Activated CD4-positive, alpha-beta T cell treated with anti-CD3 and anti-CD28 coated beads for 36 hours (primary cell): ENCODE results near the gene CECR2. TPM values are rescaled to one million over a fixed set of nuclear protein-coding genes. Genes with fewer than 3 reads are reported as not detected.

ENCODE experiments used
- ATAC-seq: fragments of 200-7000 bp; cut with Tn5 transposase; one replicate; pipeline ENCODE4 v1.10.0; 2021; ENCODE audit warnings: mild to moderate bottlenecking, moderate library complexity
- CTCF ChIA-PET: fragments of 350-600 bp; sonication (Branson Sonifier 250); formaldehyde crosslinking; loops from one replicate; lab custom pipeline; 2021; ENCODE audit warnings: antibody characterized with exemption; lab: Charles Lee
- POLR2A ChIA-PET: fragments of 350-600 bp; sonication (Branson Sonifier 250); formaldehyde crosslinking; loops from one replicate; lab custom pipeline; 2021; ENCODE audit warnings: antibody characterized with exemption, inconsistent platforms; lab: Charles Lee
- DNase-seq: peaks from one replicate; pipeline ENCODE4 v3.0.0-alpha.2; 2020
- H3K27ac Mint-ChIP-seq: one replicate; pipeline ENCODE4 v1.8.0; 2021; ENCODE audit warnings: mixed read lengths
- H3K27me3 Mint-ChIP-seq: one replicate; pipeline ENCODE4 v1.8.0; 2021; ENCODE audit warnings: mixed read lengths
- H3K36me3 Mint-ChIP-seq: one replicate; pipeline ENCODE4 v1.8.0; 2021; ENCODE audit warnings: low read depth, mixed read lengths
- H3K4me1 Mint-ChIP-seq: one replicate; pipeline ENCODE4 v1.8.0; 2021; ENCODE audit warnings: mixed read lengths
- H3K4me3 Mint-ChIP-seq: one replicate; pipeline ENCODE4 v1.8.0; 2021; ENCODE audit warnings: mild to moderate bottlenecking, moderate library complexity, mixed read lengths
- H3K9me3 Mint-ChIP-seq: one replicate; pipeline ENCODE4 v1.8.0; 2021; ENCODE audit warnings: low read depth, mixed read lengths
- intact Hi-C, 2 experiments: fragments of 100-400 bp; cut with DNase I in 1 of 2; cut with micrococcal nuclease in 1 of 2; formaldehyde crosslinking; loops; one replicate each; pipeline versions ENCODE4 v1.14.2 to v1.15.1; 2022 to 2024; cut with DNase I, micrococcal nuclease
- total RNA-seq, 2 experiments: library from RNA; stranded (reverse); gene quantifications; one replicate each; pipeline ENCODE4 v1.2.3, GENCODE V29; 2021

CECR2 gene
- total RNA-seq, 2 experiments from 2014 or later = 0.18 TPM; not detected in 1

DNA sequence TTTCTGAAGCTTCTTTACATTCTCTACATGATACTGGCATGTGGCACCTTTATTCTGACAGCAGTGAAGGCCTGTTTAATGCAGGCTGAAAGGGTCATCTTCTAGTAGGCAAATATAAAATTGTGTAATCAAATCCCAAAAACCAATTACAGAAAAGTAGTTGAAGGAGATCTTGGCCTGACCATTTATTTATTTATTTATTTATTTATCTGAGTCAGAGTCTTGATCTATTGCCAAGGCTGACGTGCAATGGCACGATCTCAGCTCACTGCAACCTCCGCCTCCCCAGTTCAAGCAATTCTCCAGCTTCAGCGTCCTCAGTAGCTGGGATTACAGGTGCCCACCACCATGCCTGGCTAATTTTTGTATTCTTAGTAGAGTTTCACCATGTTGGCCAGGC is 22.7 kb upstream of the CECR2 start:
- H3K9me3 Mint-ChIP-seq = no peaks in the 10 kb centered on the region
- intact Hi-C loops = no loop called here
- no peak overlapping the region for H3K27ac Mint-ChIP-seq
- peaks cover 2% of the 10 kb centered on the region for H3K27me3 Mint-ChIP-seq
- POLR2A ChIA-PET = no interaction called here
- CTCF ChIA-PET = interaction anchor here (0.6 kb wide), 1 partner anchor 232 kb away, joined by 3 read pairs; no protein-coding TSS in a partner anchor
- DNase-seq (no peak), ATAC-seq (no peak)
- H3K4me1 Mint-ChIP-seq = no peaks in the 10 kb centered on the region
- H3K36me3 Mint-ChIP-seq = no peaks in the 10 kb centered on the region
- no peak overlapping the region for H3K4me3 Mint-ChIP-seq

DNA sequence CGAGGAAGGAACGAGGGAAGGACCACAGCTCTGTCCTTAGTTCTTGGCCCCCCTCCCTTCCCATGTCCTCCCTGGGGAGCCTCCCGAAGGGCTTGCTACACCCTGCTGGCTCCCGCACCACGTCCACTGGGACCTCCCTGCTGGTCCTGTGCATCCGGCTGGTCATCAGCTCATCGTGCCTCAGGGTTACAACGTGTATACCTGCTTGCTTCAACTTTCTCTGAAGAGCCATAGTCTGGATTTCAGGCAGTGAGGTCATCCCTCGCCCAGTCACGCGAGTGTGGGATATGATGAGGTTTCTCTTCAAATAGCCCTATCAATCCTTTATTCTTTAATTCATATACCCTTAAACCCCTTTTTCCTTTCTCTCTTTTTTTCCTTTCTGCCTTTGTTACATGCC is 21.5 kb upstream of the CECR2 start:
- no peaks in the 10 kb centered on the region for H3K4me1 Mint-ChIP-seq
- no peaks in the 10 kb centered on the region for H3K9me3 Mint-ChIP-seq
- no peak for DNase-seq
- intact Hi-C loops = no loop called here
- no peaks in the 10 kb centered on the region for H3K36me3 Mint-ChIP-seq
- no peak for ATAC-seq
- CTCF ChIA-PET = no interaction called here
- H3K27me3 Mint-ChIP-seq = peaks cover 2% of the 10 kb centered on the region
- no peak overlapping the region for H3K4me3 Mint-ChIP-seq
- H3K27ac Mint-ChIP-seq = no peak overlapping the region
- POLR2A ChIA-PET = no interaction called here

DNA sequence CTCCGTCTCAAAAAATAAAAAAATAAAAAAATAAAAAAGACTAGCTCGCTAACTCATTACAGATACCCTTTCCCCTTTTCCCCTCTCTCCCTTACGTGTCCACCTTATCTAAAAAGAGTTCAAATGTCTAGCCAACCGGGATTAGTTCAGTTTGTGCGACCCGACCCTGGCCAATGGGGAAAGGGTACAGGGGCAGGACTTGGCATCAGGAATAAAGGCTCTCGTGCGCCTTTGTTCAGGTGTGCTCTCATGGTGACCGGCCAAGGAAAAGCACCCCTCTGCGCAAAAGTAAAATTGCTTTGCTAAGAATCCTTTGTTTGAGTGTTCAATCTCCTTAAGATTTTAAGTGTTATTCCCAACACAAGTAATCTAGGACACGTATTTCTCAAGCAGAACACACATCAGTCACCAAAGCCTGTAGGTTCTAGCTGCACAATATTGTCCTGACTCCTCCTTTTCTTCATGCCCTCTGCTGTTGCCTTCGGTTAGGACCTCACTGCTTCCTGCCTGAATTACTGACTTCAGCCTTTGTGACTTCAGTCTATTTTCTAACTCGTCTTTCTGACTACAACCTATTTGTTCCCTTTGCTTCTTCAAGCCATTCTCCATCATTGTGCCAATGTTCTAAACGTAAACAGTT is 20.7 kb upstream of the CECR2 start:
- ATAC-seq = no peak
- no peaks in the 10 kb centered on the region for H3K4me1 Mint-ChIP-seq
- no peaks in the 10 kb centered on the region for H3K9me3 Mint-ChIP-seq
- no peak for DNase-seq
- ChIA-PET CTCF (no interaction called here), POLR2A (no interaction called here)
- H3K27me3 Mint-ChIP-seq = peaks cover 2% of the 10 kb centered on the region
- H3K4me3 Mint-ChIP-seq = no peak overlapping the region
- intact Hi-C loops = no loop called here
- no peaks in the 10 kb centered on the region for H3K36me3 Mint-ChIP-seq
- H3K27ac Mint-ChIP-seq = no peak overlapping the region

DNA sequence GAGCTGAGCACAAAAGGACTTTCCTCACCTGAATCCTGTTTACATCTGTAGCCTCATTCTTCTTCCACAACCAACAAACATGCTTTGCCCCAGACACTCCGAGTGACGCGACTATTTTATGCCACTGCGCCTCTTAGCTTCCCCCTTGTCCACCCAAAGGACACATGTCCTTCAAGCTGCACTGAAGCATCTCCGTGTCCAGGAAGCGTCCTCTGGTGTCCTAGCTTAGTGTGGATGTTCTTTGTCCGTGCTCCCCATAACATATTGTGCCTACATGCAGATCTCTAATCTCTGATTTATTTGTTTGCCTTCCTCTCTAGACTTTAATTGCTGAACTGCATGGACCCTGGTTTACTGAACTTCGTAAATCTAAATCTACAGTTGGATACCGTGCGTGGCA is 20.1 kb upstream of the CECR2 start:
- ChIA-PET POLR2A (no interaction called here), CTCF (no interaction called here)
- H3K27ac Mint-ChIP-seq = no peak overlapping the region
- ATAC-seq = no peak
- no peaks in the 10 kb centered on the region for H3K36me3 Mint-ChIP-seq
- peaks cover 2% of the 10 kb centered on the region for H3K27me3 Mint-ChIP-seq
- DNase-seq = no peak
- no peak overlapping the region for H3K4me3 Mint-ChIP-seq
- intact Hi-C loops = no loop called here
- H3K4me1 Mint-ChIP-seq = no peaks in the 10 kb centered on the region
- H3K9me3 Mint-ChIP-seq = no peaks in the 10 kb centered on the region

DNA sequence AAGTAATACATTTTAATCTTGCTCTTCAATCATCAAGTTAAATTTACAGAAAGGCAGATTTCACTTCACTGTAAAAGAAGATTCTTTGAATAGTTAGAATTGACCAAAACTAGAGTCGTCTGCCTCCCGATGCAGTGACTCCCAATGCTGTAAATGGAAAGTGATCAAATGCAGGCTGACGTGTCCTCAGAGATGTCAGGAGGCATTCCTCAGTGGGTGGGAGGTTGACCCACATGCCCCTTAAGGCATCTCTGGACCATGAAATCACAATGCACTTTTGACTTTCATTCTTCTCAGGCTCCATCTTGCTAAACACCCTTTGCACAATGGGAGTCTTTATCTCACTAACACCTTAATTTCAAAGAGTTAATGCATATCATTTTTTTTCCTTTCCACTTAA is 19.0 kb upstream of the CECR2 start:
- DNase-seq (no peak), ATAC-seq (no peak)
- POLR2A ChIA-PET = no interaction called here
- intact Hi-C loops = no loop called here
- no peaks in the 10 kb centered on the region for H3K9me3 Mint-ChIP-seq
- H3K36me3 Mint-ChIP-seq = no peaks in the 10 kb centered on the region
- H3K4me1 Mint-ChIP-seq = no peaks in the 10 kb centered on the region
- no peak overlapping the region for H3K27ac Mint-ChIP-seq
- H3K4me3 Mint-ChIP-seq = no peak overlapping the region
- H3K27me3 Mint-ChIP-seq = peaks cover 2% of the 10 kb centered on the region
- CTCF ChIA-PET = no interaction called here

DNA sequence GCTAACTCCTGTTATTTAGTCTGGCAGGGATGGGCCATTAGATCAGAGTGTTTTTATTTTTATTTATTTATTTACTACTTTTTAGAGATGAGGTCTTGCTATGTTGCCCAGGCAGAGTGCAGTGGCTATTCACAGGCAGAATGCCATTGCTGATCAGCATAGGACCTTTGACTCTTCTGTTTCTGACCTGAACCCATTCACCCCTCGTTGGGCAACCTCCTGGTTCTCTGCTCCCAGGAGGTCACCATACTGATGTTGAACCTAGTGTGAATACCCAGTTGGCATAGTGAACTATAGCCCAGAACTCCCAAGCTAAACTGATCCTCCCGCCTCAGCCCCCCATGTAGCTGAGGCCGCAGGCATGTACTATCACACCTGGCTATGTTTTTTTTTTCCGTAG is 16.5 kb upstream of the CECR2 start:
- CTCF ChIA-PET = interaction anchor here (0.5 kb wide), 1 partner anchor 227 kb away, joined by 3 read pairs; no protein-coding TSS in a partner anchor
- ATAC-seq (no peak), DNase-seq (no peak)
- intact Hi-C loops = no loop called here
- POLR2A ChIA-PET = no interaction called here
- Mint-ChIP-seq H3K27me3 (peaks cover 2% of the 10 kb centered on the region), H3K4me3 (no peak overlapping the region), H3K27ac (no peak overlapping the region), H3K9me3 (no peaks in the 10 kb centered on the region), H3K4me1 (no peaks in the 10 kb centered on the region), H3K36me3 (no peaks in the 10 kb centered on the region)

DNA sequence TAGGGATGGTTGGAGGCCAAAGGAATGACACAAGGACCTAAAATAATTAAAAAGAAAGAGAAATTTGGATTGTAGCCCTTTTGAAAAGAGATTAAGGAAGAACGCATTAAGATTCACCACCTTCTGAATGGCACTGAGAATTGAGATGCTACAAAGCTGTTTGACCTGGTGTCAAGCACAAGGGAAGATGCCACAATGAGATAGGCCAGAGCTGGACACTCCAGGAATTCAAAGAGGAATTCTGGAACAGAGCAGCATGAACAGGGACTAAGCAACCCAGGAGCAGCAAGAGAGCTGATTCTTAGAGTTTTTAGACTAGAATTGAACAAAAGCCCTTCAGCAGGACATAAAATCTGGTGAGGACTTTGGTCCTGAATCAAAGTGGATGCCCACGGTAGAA is 11.6 kb upstream of the CECR2 start:
- Mint-ChIP-seq H3K36me3 (no peaks in the 10 kb centered on the region), H3K4me1 (no peaks in the 10 kb centered on the region), H3K4me3 (no peak overlapping the region), H3K27me3 (no peaks in the 10 kb centered on the region), H3K9me3 (no peaks in the 10 kb centered on the region), H3K27ac (no peak overlapping the region)
- CTCF ChIA-PET = no interaction called here
- DNase-seq = no peak
- POLR2A ChIA-PET = no interaction called here
- no peak for ATAC-seq
- intact Hi-C loops = no loop called here

DNA sequence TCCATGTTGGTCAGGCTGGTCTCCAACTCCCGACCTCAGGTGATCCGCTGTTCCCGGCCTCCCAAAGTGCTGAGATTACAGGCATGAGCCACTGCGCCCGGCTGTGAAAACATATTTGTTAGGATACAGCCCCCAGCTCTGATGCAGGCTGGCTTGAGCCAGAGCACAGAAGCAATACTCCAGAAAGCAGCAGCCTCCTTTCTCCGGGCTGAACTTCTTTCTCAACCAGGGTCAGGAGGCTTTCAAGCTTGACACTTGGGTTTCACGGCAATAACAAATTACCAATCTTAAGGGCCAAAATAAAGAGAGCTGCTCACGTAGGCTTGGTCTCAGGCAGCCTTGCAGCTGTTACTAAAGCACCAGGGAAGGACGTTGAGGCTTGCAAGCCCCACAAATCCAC is 10.8 kb upstream of the CECR2 start:
- ChIA-PET POLR2A (no interaction called here), CTCF (no interaction called here)
- Mint-ChIP-seq H3K4me3 (no peak overlapping the region), H3K4me1 (no peaks in the 10 kb centered on the region), H3K27ac (no peak overlapping the region), H3K36me3 (no peaks in the 10 kb centered on the region), H3K27me3 (peaks cover 2% of the 10 kb centered on the region), H3K9me3 (no peaks in the 10 kb centered on the region)
- intact Hi-C loops = no loop called here
- ATAC-seq = no peak
- DNase-seq = no peak

DNA sequence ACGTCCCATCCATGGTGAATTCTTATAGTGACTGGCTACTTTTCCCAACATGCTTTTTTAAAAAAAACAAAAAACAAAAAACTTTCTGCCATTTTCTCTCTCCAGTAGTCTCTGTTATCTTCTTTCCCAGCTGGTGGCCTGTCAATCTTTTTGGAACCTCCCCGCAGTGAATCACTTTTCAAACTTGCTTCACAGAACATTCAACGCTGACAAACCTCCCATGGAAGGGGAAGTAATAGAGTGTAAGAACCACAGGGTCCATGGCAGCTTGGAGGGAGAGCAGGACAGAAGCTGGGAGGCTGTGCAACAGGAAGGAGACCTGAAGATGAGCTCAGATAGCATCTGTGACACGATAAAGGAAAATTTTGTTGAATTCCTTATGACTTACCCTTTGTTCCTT is 9.8 kb upstream of the CECR2 start:
- Mint-ChIP-seq H3K27ac (no peak overlapping the region), H3K4me1 (no peaks in the 10 kb centered on the region), H3K36me3 (no peaks in the 10 kb centered on the region), H3K9me3 (no peaks in the 10 kb centered on the region), H3K27me3 (peaks cover 4% of the 10 kb centered on the region), H3K4me3 (no peak overlapping the region)
- no peak for ATAC-seq
- intact Hi-C loops = no loop called here
- no peak for DNase-seq
- ChIA-PET POLR2A (no interaction called here), CTCF (interaction anchor here (0.8 to 1.6 kb wide), 2 partner anchors 9 to 187 kb away, joined by 3 read pairs; no protein-coding TSS in a partner anchor)

DNA sequence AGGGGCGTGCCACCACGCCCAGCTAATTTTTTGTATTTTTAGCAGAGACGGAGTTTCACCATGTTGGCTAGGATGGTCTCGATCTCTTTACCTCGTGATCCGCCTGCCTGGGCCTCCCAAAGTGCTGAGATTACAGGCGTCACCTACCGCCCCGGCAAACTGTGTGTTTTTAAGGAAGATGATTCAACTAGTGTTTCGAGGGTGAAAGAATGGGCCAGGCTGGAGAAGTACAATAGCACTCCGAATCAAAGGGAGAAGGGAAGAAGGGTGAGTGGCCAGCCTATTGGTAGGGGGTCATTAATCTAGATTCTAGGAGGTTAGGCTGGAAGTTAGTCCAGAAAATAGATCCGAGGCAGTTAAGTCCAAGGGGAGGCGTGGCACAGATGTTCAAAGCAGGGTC is 2.9 kb upstream of the CECR2 start:
- Mint-ChIP-seq H3K4me3 (no peak overlapping the region), H3K36me3 (no peaks in the 10 kb centered on the region), H3K27ac (no peak overlapping the region), H3K4me1 (peaks cover 23% of the 10 kb centered on the region), H3K9me3 (no peaks in the 10 kb centered on the region), H3K27me3 (peaks cover 43% of the 10 kb centered on the region)
- ChIA-PET POLR2A (no interaction called here), CTCF (interaction anchor here (0.7 to 1.3 kb wide), 3 partner anchors 11 to 135 kb away, joined by 3 to 4 read pairs (median 4); no protein-coding TSS in a partner anchor)
- DNase-seq (no peak), ATAC-seq (no peak)
- intact Hi-C loops = loop anchor here in 1 of 2 experiments (5.0 kb wide), 1 partner anchor 154 kb away; no protein-coding TSS in a partner anchor

DNA sequence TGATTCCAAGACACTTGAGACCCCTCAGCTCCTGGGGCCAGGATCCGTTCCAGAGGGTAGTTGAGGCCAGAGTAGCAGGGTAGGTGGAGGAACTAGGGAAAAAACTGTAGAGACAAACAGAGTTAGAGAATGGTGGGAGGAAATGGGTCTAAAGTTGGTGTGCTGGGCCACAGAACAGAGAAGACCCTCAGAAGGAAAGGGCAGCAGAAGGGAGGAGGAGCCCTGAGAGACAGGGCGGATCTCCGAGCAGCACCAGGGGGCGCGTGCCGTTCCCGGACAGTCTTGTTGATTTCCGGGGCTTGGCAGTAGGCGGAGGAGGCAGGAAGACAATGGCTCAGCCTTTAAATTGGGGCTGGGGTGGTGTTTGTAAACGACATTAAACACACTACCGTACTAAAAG is 2.4 kb upstream of the CECR2 start:
- Mint-ChIP-seq H3K9me3 (no peaks in the 10 kb centered on the region), H3K4me3 (no peak overlapping the region), H3K27ac (no peak overlapping the region), H3K4me1 (peaks cover 23% of the 10 kb centered on the region), H3K36me3 (no peaks in the 10 kb centered on the region), H3K27me3 (peaks cover 47% of the 10 kb centered on the region)
- ChIA-PET POLR2A (no interaction called here), CTCF (interaction anchor here (0.7 to 1.3 kb wide), 3 partner anchors 11 to 135 kb away, joined by 3 to 4 read pairs (median 4); no protein-coding TSS in a partner anchor)
- ATAC-seq = peak; percentile 74
- peak; percentile 67 for DNase-seq
- intact Hi-C loops = loop anchor here in 1 of 2 experiments (5.0 kb wide), 1 partner anchor 155 kb away; no protein-coding TSS in a partner anchor

DNA sequence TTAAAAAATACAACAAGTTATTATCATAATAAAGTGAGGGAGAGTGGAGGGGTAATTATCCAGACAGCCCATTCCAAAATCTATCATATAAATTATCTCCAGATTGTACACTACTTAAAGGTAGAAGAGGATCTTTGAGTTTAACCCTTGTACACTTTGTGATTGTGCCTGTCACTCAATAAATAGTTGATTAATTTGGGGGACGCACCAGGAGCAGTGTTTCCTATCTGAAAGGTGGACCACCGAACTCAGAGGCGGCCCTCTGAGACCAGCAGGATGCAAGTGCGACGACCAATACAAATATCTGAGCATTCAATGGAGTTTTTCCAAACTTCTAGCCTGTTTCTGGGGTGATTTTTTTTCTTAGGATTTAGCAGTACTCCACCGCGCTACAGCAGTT is 1.1 kb upstream of the CECR2 start:
- ChIA-PET CTCF (interaction anchor here (1.0 to 1.7 kb wide), 3 partner anchors 8 to 197 kb away, joined by 3 to 7 read pairs (median 6); no protein-coding TSS in a partner anchor), POLR2A (no interaction called here)
- H3K4me1 Mint-ChIP-seq = peaks cover 23% of the 10 kb centered on the region
- intact Hi-C loops = loop anchor here (2.0 to 5.0 kb wide), 2 partner anchors 63 to 156 kb away; no protein-coding TSS in a partner anchor
- peaks cover 48% of the 10 kb centered on the region for H3K27me3 Mint-ChIP-seq
- DNase-seq = no peak
- H3K36me3 Mint-ChIP-seq = no peaks in the 10 kb centered on the region
- no peak overlapping the region for H3K27ac Mint-ChIP-seq
- H3K4me3 Mint-ChIP-seq = peak overlapping the region; percentile 22
- H3K9me3 Mint-ChIP-seq = no peaks in the 10 kb centered on the region
- ATAC-seq = no peak
